Pancreas (tissue), 10 donors: ENCODE results near the gene CRLF1. TPM values are rescaled to one million over a fixed set of nuclear protein-coding genes. Genes with fewer than 3 reads are reported as not detected.
A peak's percentile ranks its signal among the peaks of the same experiment; 100 is the strongest.

Source experiments
- ATAC-seq, 4 donors: fragments of 200-7000 bp; cut with Tn5 transposase; one replicate each; pipeline versions ENCODE4 v1.8.0 to v1.9.1; 2020; ENCODE audit warnings: mild to moderate bottlenecking in 4 of 4, moderate library complexity in 4 of 4
- DNase-seq, 6 donors: peaks; one replicate each; pipeline ENCODE4 v3.0.0-alpha.2; 2020
- FAIRE-seq: peaks from 2 replicates; lab custom pipeline; 2012; peaks lifted over from hg19 to GRCh38; lab: Jason Lieb, UNC
- H3K27ac ChIP-seq, 4 donors: fragments of 200-600 bp; sonication (generic); 1 replicate in 3 of 4; 2 replicates in 1 of 4; pipeline versions ENCODE4 v1.5.0 to v1.8.0; 2020
- H3K27me3 ChIP-seq, 4 donors: fragments of 200-600 bp; one replicate each; pipeline ENCODE4 v1.8.0; 2021
- H3K36me3 ChIP-seq, 3 donors: fragments of 200-600 bp; sonication (generic) in 1 of 3; one replicate each; pipeline versions ENCODE4 v1.5.0 to v1.8.0; 2020 to 2021
- H3K4me1 ChIP-seq, 3 donors: fragments of 200-600 bp; one replicate each; pipeline ENCODE4 v1.8.0; 2021
- H3K4me3 ChIP-seq, 4 donors: fragments of 200-600 bp; sonication (generic) in 2 of 4; one replicate each; pipeline versions ENCODE4 v1.5.0 to v1.8.0; 2020 to 2021
- H3K9me3 ChIP-seq, 4 donors: fragments of 200-600 bp; one replicate each; pipeline ENCODE4 v1.8.0; 2021
- CTCF ChIP-seq, 4 donors: fragments of 200-600 bp; sonication (generic) in 3 of 4; IDR thresholded peaks; one replicate each; pipeline versions ENCODE4 v1.5.0 to v1.8.0; 2021; ENCODE audit warnings: antibody characterized with exemption in 4 of 4
- WGBS, 2 donors: extraction: QIAGEN DNeasy Blood & Tissue Kit; methylation state at CpG; one replicate each; pipeline ENCODE4 v1.1.7; 2013; 5-methylcytosine and 5-hydroxymethylcytosine counted together
- intact Hi-C, 3 donors: fragments of 100-400 bp; cut with DNase I; formaldehyde crosslinking; loops; one replicate each; pipeline versions ENCODE4 v1.11.1 to v1.14.2; 2022
- polyA plus RNA-seq, 2 donors: library from polyadenylated mRNA; stranded (reverse); fragments of 200-250 nt; gene quantifications; one replicate each; pipeline ENCODE4 v1.2.3, GENCODE V29; 2013
- total RNA-seq, 6 donors: library from RNA; stranded (reverse); fragmentation: NEBNext Ultra II Directional in 4 of 6; extraction: Animal tissue kit (Norgen Biotek cat#: 25700) in 4 of 6; gene quantifications; one replicate each; pipeline versions ENCODE4 v1.2.1 to v1.2.4, GENCODE V29; 2021 to 2023
- donor health status: healthy with polysubstance abuse.
- donor health status: DM: no; HTN: no; CAD: no; lungs with moderate emphysema.
- donor health status: DM: no; HTN: no; CAD: no.
- donor health status: control.
- donor health status: control.
- donor health status: Bipolar disorder and iron deficiency.
- donor health status: DM: yes; HTN: yes; CAD: no.
- donor health status: DM: no; HTN: no; CAD: no.
- donor health status: DM: no; HTN: no; CAD: no.
- donor health status: DM: yes; HTN: yes; CAD: no.

CRLF1 gene
- total and polyA plus RNA-seq, 8 donors: 0.87 to 20.3 (median 6.1) TPM

GRCh38 chr19:18562086-18562485, 44.5 kb downstream of the CRLF1 start:
- intact Hi-C loops: loop anchor here in 1 of 3 donors (10.0 kb wide), 1 partner anchor 87 kb away; no protein-coding TSS in a partner anchor
- TF ChIP-seq CTCF (IDR thresholded peaks at IDR 0.05): no peak
- no peak for DNase-seq
- Histone ChIP-seq H3K36me3 (peaks cover 0 to 34% (median 16%) of the 10 kb centered on the region in 3 donors), H3K27me3 (no peaks in the 10 kb centered on the region), H3K4me1 (peaks cover 0 to 9% (median 6%) of the 10 kb centered on the region in 3 donors), H3K9me3 (no peaks in the 10 kb centered on the region), H3K27ac (peak overlapping the region in 1 of 4 donors; percentile 29), H3K4me3 (no peak overlapping the region)
- 78 to 88% methylated on average over 14 of the region's 14 CpGs for WGBS, 2 donors
- no peak for ATAC-seq
- no peak for FAIRE-seq

GRCh38 chr19:18559685-18560084, 46.9 kb downstream of the CRLF1 start:
- WGBS, 2 donors: 59 to 70% methylated on average over 5 of the region's 5 CpGs
- FAIRE-seq: no peak
- no peak for DNase-seq
- intact Hi-C loops: loop anchor here in 1 of 3 donors (10.0 kb wide), 1 partner anchor 85 kb away; no protein-coding TSS in a partner anchor
- no peaks in the 10 kb centered on the region for H3K27me3 ChIP-seq
- peaks cover 0 to 11% (median 2%) of the 10 kb centered on the region in 3 donors for H3K36me3 ChIP-seq
- peak overlapping the region in 1 of 4 donors; percentile 28 for H3K27ac ChIP-seq
- no peak for TF ChIP-seq CTCF (IDR thresholded peaks at IDR 0.05)
- H3K4me3 ChIP-seq: no peak overlapping the region
- H3K4me1 ChIP-seq: peaks cover 0 to 9% (median 6%) of the 10 kb centered on the region in 3 donors
- ATAC-seq: no peak
- H3K9me3 ChIP-seq: no peaks in the 10 kb centered on the region

- no peaks in the 10 kb centered on the region for H3K9me3 ChIP-seq
- peak overlapping the region; percentile 70 to 96 (median 90) for H3K4me3 ChIP-seq
- intact Hi-C loops: no loop called here
- no peaks in the 10 kb centered on the region for H3K27me3 ChIP-seq
- TF ChIP-seq CTCF (IDR thresholded peaks at IDR 0.05): no peak
- H3K4me1 ChIP-seq: peaks cover 0 to 9% (median 6%) of the 10 kb centered on the region in 3 donors
- peaks cover 0 to under 1% (median 0%) of the 10 kb centered on the region in 3 donors for H3K36me3 ChIP-seq
- DNase-seq (no peak), ATAC-seq (no peak), FAIRE-seq (no peak)
- peak overlapping the region; percentile 84 to 94 (median 87) for H3K27ac ChIP-seq
- WGBS, 2 donors: 40 to 46% methylated on average over 3 of the region's 3 CpGs
Measured at GRCh38 chr19:18558604-18559003, 48.0 kb downstream of the CRLF1 start.

- Histone ChIP-seq H3K9me3 (no peaks in the 10 kb centered on the region), H3K4me1 (peaks cover 0 to 9% (median 6%) of the 10 kb centered on the region in 3 donors), H3K4me3 (peak overlapping the region; percentile 70 to 96 (median 90)), H3K27me3 (no peaks in the 10 kb centered on the region), H3K36me3 (no peaks in the 10 kb centered on the region), H3K27ac (peak overlapping the region; percentile 84 to 94 (median 87))
- intact Hi-C loops: no loop called here
- WGBS, 2 donors: 3% methylated on average over 11 of the region's 11 CpGs
- no peak for TF ChIP-seq CTCF (IDR thresholded peaks at IDR 0.05)
- peak; percentile 7 to 25 (median 11) for ATAC-seq
- no peak for DNase-seq
- FAIRE-seq: no peak
Measured at GRCh38 chr19:18558202-18558555, 48.4 kb downstream of the CRLF1 start.
